Spleen (tissue), 11 donors: ENCODE measurements around the gene FAS. TPM values are rescaled to one million over a fixed set of nuclear protein-coding genes. Genes with fewer than 3 reads are reported as not detected.

Experiments used
- DNase-seq: peaks from one replicate; pipeline ENCODE4 v3.0.0-alpha.2; 2020
- H3K27ac ChIP-seq, 8 donors: fragments of 200-600 bp; sonication (generic) in 7 of 8; 1 replicate in 4 of 8; 2 replicates in 4 of 8; pipeline versions ENCODE4 v1.5.0 to v1.8.0; 2016 to 2021; ENCODE audit warnings: inconsistent platforms in 4 of 8, mild to moderate bottlenecking in 4 of 8, moderate library complexity in 1 of 8
- H3K27me3 ChIP-seq, 7 donors: fragments of 200-600 bp; sonication (generic) in 6 of 7; replicated peaks in 1 of 7; 1 replicate in 4 of 7; 2 replicates in 3 of 7; pipeline versions ENCODE4 v1.5.0 to v1.8.0; 2016 to 2021; ENCODE audit warnings: inconsistent platforms in 3 of 7, mild to moderate bottlenecking in 1 of 7
- H3K36me3 ChIP-seq, 6 donors: fragments of 200-600 bp; sonication (generic) in 5 of 6; 1 replicate in 4 of 6; 2 replicates in 2 of 6; pipeline versions ENCODE4 v1.5.0 to v1.8.0; 2016 to 2021; ENCODE audit warnings: inconsistent platforms in 2 of 6
- H3K4me1 ChIP-seq, 6 donors: fragments of 200-600 bp; sonication (generic) in 5 of 6; 1 replicate in 3 of 6; 2 replicates in 3 of 6; pipeline versions ENCODE4 v1.5.0 to v1.8.0; 2016 to 2021; ENCODE audit warnings: inconsistent platforms in 3 of 6
- H3K4me3 ChIP-seq, 8 donors: fragments of 200-600 bp; sonication (generic) in 7 of 8; 1 replicate in 4 of 8; 2 replicates in 4 of 8; pipeline versions ENCODE4 v1.5.0 to v1.8.0; 2016 to 2021; ENCODE audit warnings: inconsistent platforms in 4 of 8, mild to moderate bottlenecking in 4 of 8, moderate library complexity in 2 of 8
- H3K9me3 ChIP-seq, 8 donors: fragments of 200-600 bp; sonication (generic) in 7 of 8; 1 replicate in 4 of 8; 2 replicates in 4 of 8; pipeline versions ENCODE4 v1.5.0 to v1.8.0; 2016 to 2021; ENCODE audit warnings: inconsistent platforms in 4 of 8
- POLR2A ChIP-seq, 3 donors: fragments of 450-650 bp; IDR thresholded peaks; one replicate each; pipeline ENCODE4 v1.5.1; 2017; ENCODE audit warnings: antibody characterized with exemption in 3 of 3, mild to moderate bottlenecking in 1 of 3
- POLR2AphosphoS5 ChIP-seq, 3 donors: sonication (generic); formaldehyde crosslinking; IDR thresholded peaks; one replicate each; pipeline ENCODE4 v1.5.1; 2017; ENCODE audit warnings: antibody characterized with exemption in 3 of 3
- WGBS, 5 donors: extraction: QIAGEN DNeasy Blood & Tissue Kit in 3 of 5; methylation state at CpG; one replicate each; pipeline versions ENCODE4 v1.1.5 to v1.1.7; 2013 to 2018; 5-methylcytosine and 5-hydroxymethylcytosine counted together
- intact Hi-C: fragments of 100-400 bp; cut with DNase I; formaldehyde crosslinking; loops from one replicate; pipeline ENCODE4 v1.15.0; 2023; ENCODE audit warnings: low total_unique reads
- polyA plus RNA-seq, 3 donors: library from polyadenylated mRNA; stranded (reverse); fragments of 200-250 nt; gene quantifications; one replicate each; pipeline ENCODE4 v1.2.1, GENCODE V29; 2013
- total RNA-seq, 7 donors: library from RNA; depleted of rRNA in 3 of 7; stranded (reverse); fragments of >200 nt in 3 of 7; fragmentation: NEBNext Ultra II Directional in 4 of 7; extraction: Animal tissue kit (Norgen Biotek cat#: 25700) in 4 of 7; gene quantifications; one replicate each; pipeline versions ENCODE4 v1.1.0 to v1.2.1, GENCODE V29; 2016 to 2021
- TF ChIP-seq, protein P1 (sequence below), 11 experiments: fragments of 200-600 bp in 7 of 11; fragments of 450-650 bp in 4 of 11; sonication (generic) in 4 of 11; IDR thresholded peaks in 8 of 11; conservative IDR thresholded peaks in 3 of 11; 1 replicate in 7 of 11; 2 replicates in 4 of 11; pipeline versions ENCODE4 v1.4.0 to v1.8.0; 2016 to 2021; ENCODE audit warnings: antibody characterized with exemption in 11 of 11, inconsistent platforms in 4 of 11, mild to moderate bottlenecking in 1 of 11
- donor health status: healthy with polysubstance abuse.
- donor health status: DM: no; HTN: no; CAD: no; lungs with moderate emphysema.
- donor health status: DM: no; HTN: no; CAD: no.
- donor health status: Bipolar disorder and iron deficiency.
- donor health status: healthy.
- donor health status: DM: no; HTN: no; CAD: no.
- donor health status: DM: yes; HTN: yes; CAD: no.

Gene FAS
- total and polyA plus RNA-seq, 10 donors = 7.6 to 50.6 (median 30.6) TPM

DNA sequence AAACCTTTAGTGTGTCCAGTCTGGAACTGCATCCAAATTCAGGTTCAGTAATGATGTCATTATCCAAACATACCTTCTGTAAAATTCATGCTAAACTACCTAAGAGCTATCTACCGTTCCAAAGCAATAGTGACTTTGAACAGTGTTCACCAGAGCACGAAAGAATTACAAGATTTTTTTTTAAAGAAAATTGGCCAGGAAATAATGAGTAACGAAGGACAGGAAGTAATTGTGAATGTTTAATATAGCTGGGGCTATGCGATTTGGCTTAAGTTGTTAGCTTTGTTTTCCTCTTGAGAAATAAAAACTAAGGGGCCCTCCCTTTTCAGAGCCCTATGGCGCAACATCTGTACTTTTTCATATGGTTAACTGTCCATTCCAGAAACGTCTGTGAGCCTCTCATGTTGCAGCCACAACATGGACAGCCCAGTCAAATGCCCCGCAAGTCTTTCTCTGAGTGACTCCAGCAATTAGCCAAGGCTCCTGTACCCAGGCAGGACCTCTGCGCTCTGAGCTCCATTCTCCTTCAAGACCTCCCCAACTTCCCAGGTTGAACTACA lies 694 bp upstream of the FAS start:
- intact Hi-C loops = loop anchor here (10.0 kb wide), 1 partner anchor 105 kb away; the partner anchor contains the start of gene STAMBPL1
- 6 to 17% (median 8%) methylated on average over 8 of the region's 8 CpGs for WGBS, 5 donors
- Histone ChIP-seq H3K27me3 (no peaks in the 10 kb centered on the region), H3K36me3 (no peaks in the 10 kb centered on the region), H3K4me1 (peaks cover 28 to 85% (median 65%) of the 10 kb centered on the region in 6 donors), H3K27ac (peak overlapping the region; percentile 85 to 99 (median 98)), H3K9me3 (peaks cover 0 to 10% (median 7%) of the 10 kb centered on the region in 8 donors), H3K4me3 (peak overlapping the region; percentile 64 to 88 (median 84))
- TF ChIP-seq POLR2A (IDR thresholded peaks at IDR 0.05) (no peak), POLR2AphosphoS5 (IDR thresholded peaks at IDR 0.05) (no peak)
- TF ChIP-seq, protein P1, sequence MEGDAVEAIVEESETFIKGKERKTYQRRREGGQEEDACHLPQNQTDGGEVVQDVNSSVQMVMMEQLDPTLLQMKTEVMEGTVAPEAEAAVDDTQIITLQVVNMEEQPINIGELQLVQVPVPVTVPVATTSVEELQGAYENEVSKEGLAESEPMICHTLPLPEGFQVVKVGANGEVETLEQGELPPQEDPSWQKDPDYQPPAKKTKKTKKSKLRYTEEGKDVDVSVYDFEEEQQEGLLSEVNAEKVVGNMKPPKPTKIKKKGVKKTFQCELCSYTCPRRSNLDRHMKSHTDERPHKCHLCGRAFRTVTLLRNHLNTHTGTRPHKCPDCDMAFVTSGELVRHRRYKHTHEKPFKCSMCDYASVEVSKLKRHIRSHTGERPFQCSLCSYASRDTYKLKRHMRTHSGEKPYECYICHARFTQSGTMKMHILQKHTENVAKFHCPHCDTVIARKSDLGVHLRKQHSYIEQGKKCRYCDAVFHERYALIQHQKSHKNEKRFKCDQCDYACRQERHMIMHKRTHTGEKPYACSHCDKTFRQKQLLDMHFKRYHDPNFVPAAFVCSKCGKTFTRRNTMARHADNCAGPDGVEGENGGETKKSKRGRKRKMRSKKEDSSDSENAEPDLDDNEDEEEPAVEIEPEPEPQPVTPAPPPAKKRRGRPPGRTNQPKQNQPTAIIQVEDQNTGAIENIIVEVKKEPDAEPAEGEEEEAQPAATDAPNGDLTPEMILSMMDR (IDR thresholded peaks at IDR 0.05 in 8 of 11, conservative IDR thresholded peaks at IDR 0.05 in 3 of 11) = no peak
- DNase-seq = no peak

DNA sequence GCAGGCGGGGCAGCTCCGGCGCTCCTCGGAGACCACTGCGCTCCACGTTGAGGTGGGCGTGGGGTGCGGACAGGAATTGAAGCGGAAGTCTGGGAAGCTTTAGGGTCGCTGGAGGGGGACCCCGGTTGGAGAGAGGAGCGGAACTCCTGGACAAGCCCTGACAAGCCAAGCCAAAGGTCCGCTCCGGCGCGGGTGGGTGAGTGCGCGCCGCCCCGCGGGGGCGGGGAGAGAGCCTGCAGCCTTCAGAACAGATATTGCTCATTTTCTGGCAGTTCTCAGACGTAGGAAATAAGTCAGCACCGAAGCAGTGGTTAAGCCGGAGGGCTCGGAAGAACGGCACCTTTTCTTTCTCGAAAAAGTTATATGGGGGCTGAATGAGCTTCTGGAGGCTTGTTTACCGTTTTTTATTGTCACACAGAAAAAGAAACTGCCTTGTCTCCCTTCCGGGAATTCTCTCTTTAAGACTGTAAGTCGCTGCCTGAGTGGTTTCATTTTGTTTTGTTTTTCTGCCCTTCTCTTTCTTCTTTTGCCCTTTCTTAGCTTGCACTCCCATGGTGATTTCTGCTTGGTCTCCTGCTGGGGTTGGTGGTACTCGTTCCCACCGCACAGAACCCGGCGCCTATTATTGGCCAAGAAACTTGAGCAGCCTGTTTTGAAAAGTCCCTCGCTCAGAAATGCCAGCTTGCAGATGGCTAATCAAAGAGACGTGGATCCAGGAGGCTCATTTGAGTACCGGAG lies 732 bp downstream of the FAS start:
- intact Hi-C loops = no loop called here
- peaks cover 25 to 87% (median 74%) of the 10 kb centered on the region in 6 donors for H3K4me1 ChIP-seq
- WGBS, 5 donors = 0 to 1% (median 0%) methylated on average over 32 to 38 of the region's 38 CpGs
- H3K36me3 ChIP-seq = no peaks in the 10 kb centered on the region
- DNase-seq = peak; percentile 92
- peaks cover 0 to 9% (median 6%) of the 10 kb centered on the region in 8 donors for H3K9me3 ChIP-seq
- TF ChIP-seq, protein P1 (IDR thresholded peaks at IDR 0.05 in 8 of 11, conservative IDR thresholded peaks at IDR 0.05 in 3 of 11) = peak in 2 of 11 experiments; percentile 11 to 14
- TF ChIP-seq POLR2AphosphoS5 (IDR thresholded peaks at IDR 0.05) (peak; percentile 57 to 77 (median 68)), POLR2A (IDR thresholded peaks at IDR 0.05) (peak in 1 of 3 donors; percentile 10)
- H3K27me3 ChIP-seq = no peaks in the 10 kb centered on the region
- H3K4me3 ChIP-seq = peak overlapping the region; percentile 64 to 88 (median 84)
- peak overlapping the region; percentile 85 to 99 (median 98) for H3K27ac ChIP-seq

DNA sequence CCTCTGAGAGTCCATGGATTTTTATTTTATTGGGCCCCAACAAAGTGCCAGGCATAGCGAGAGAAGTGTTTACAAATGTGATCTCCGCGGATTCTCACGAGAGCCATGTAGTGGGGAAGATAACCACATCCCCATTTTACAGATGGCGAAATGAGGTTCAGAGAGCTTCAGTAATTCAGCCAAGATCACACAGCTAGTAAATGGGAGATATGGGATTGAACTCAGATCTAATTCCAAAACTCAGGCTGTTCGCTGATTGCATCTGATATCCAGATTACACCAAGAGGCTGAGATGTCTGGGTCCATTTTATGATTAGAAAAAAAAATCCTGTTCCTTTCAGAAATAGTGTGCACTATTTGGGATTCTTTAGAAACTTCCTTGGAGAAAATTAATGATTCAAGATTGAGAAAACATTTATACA lies 1.3 kb downstream of the FAS start:
- no peak for DNase-seq
- peaks cover 0 to 5% (median under 1%) of the 10 kb centered on the region in 8 donors for H3K9me3 ChIP-seq
- intact Hi-C loops = no loop called here

More for the DNA sequence above, 1.3 kb downstream of the FAS start:
- Histone ChIP-seq H3K36me3 (no peaks in the 10 kb centered on the region), H3K4me1 (peaks cover 29 to 89% (median 78%) of the 10 kb centered on the region in 6 donors), H3K4me3 (peak overlapping the region; percentile 64 to 88 (median 84)), H3K27me3 (no peaks in the 10 kb centered on the region), H3K27ac (peak overlapping the region; percentile 85 to 99 (median 98))
- TF ChIP-seq POLR2AphosphoS5 (IDR thresholded peaks at IDR 0.05) (no peak), POLR2A (IDR thresholded peaks at IDR 0.05) (no peak)
- TF ChIP-seq, protein P1 (IDR thresholded peaks at IDR 0.05 in 8 of 11, conservative IDR thresholded peaks at IDR 0.05 in 3 of 11) = no peak
- 8 to 15% (median 11%) methylated on average over 6 of the region's 6 CpGs for WGBS, 5 donors
